HepG2 (cell line): Measurements from ENCODE around the gene KIFAP3. TPM values are rescaled to one million over a fixed set of nuclear protein-coding genes. Genes with fewer than 3 reads are reported as not detected.
"Not testable (repeated sequence)": the region's sequence is repeated elsewhere in the genome, so short reads cannot be mapped to it uniquely, and the experiment has no call there.

Experiments used
- ATAC-seq: fragments of 200-7000 bp; cut with Tn5 transposase; 3 replicates; pipeline ENCODE4 v1.9.1; 2020; ENCODE audit warnings: mild to moderate bottlenecking, moderate library complexity
- BruUV-seq: library from RNA; stranded (reverse); fragments of 400-500 nt; replicated peaks from 2 replicates; lab custom pipeline; 2021; lab: Mats Ljungman, UMichigan
- CTCF ChIA-PET: fragments of 300-600 bp; formaldehyde crosslinking; extraction: SDS; loops from one replicate; lab custom pipeline; 2021; ENCODE audit warnings: low total read pairs, inconsistent platforms, low intra/inter-chr PET ratio; lab: Yijun Ruan, JAX
- POLR2A ChIA-PET: fragments of 350-600 bp; sonication (Branson Sonifier 250); formaldehyde crosslinking; loops from one replicate; lab custom pipeline; 2020; ENCODE audit warnings: antibody characterized with exemption, inconsistent platforms; lab: Yijun Ruan, JAX
- DNase-seq: peaks from one replicate; pipeline ENCODE4 v3.0.0-alpha.2; 2015; ENCODE audit warnings: low spot score
- FAIRE-seq: peaks from 3 replicates; lab custom pipeline; 2011; peaks lifted over from hg19 to GRCh38; lab: Jason Lieb, UNC
- H2AFZ ChIP-seq: one replicate; pipeline ENCODE4 v1.6.1; 2011; ENCODE audit warnings: low read length, inconsistent platforms
- H3K27ac ChIP-seq: fragments of 300-600 bp; 3 replicates; pipeline ENCODE4 v1.8.0; 2011; ENCODE audit warnings: mixed run types, mild to moderate bottlenecking, mixed read lengths, low read length, inconsistent platforms; ENCODE audit not compliant: insufficient read depth; ENCODE audit errors: extremely low read length
- H3K27me3 ChIP-seq, 2 experiments: fragments of 200-600 bp in 1 of 2; 2 replicates in 1 of 2; 3 replicates in 1 of 2; pipeline versions ENCODE4 v1.6.0 to v1.8.0; 2011; ENCODE audit warnings: low read length in 2 of 2, mild to moderate bottlenecking in 2 of 2, moderate library complexity in 2 of 2, inconsistent platforms in 1 of 2; ENCODE audit not compliant: insufficient read depth in 2 of 2, control insufficient read depth in 1 of 2
- H3K36me3 ChIP-seq, 2 experiments: fragments of 200-600 bp in 1 of 2; replicated peaks in 1 of 2; 2 replicates in 1 of 2; 3 replicates in 1 of 2; pipeline versions ENCODE4 v1.5.1 to v1.8.0; 2011; ENCODE audit warnings: low read length in 2 of 2, inconsistent platforms in 1 of 2; ENCODE audit not compliant: insufficient read depth in 2 of 2, control insufficient read depth in 1 of 2
- H3K4me1 ChIP-seq: 2 replicates; pipeline ENCODE4 v1.5.1; 2012; ENCODE audit warnings: low read length, inconsistent platforms; ENCODE audit not compliant: insufficient read depth
- H3K4me2 ChIP-seq: 2 replicates; pipeline ENCODE4 v1.6.0; 2011; ENCODE audit warnings: low read depth, low read length, inconsistent platforms
- H3K4me3 ChIP-seq, 3 experiments: fragments of 200-600 bp in 1 of 3; sonication (generic), shearing (Covaris generic) in 1 of 3; replicated peaks in 1 of 3; 2 replicates each; pipeline ENCODE4 v1.5.1; 2011 to 2016; ENCODE audit warnings: low read length in 3 of 3, inconsistent platforms in 2 of 3, low read depth in 2 of 3, mild to moderate bottlenecking in 2 of 3, control low read depth in 1 of 3, mixed read lengths in 1 of 3; ENCODE audit not compliant: insufficient read depth in 1 of 3
- H3K79me2 ChIP-seq: one replicate; pipeline ENCODE4 v1.6.1; 2011; ENCODE audit warnings: low read length, inconsistent platforms; ENCODE audit not compliant: insufficient read depth
- H3K9ac ChIP-seq: 2 replicates; pipeline ENCODE4 v1.6.0; 2011; ENCODE audit warnings: mild to moderate bottlenecking, low read depth, low read length, inconsistent platforms; ENCODE audit not compliant: insufficient read depth
- H3K9me3 ChIP-seq: 2 replicates; pipeline ENCODE4 v1.5.1; 2012; ENCODE audit warnings: mild to moderate bottlenecking, low read length
- H4K20me1 ChIP-seq: 2 replicates; pipeline ENCODE4 v1.6.0; 2011; ENCODE audit warnings: inconsistent platforms, mild to moderate bottlenecking, low read length, moderate library complexity; ENCODE audit not compliant: insufficient read depth
- CEBPG ChIP-seq: IDR thresholded peaks from 2 replicates; pipeline ENCODE4 v1.6.1; 2016
- ELF4 ChIP-seq: sonication (generic); formaldehyde crosslinking; IDR thresholded peaks from 2 replicates; pipeline ENCODE4 v1.5.0; 2020; ENCODE audit warnings: missing genetic modification reagents, mild to moderate bottlenecking, moderate library complexity, borderline replicate concordance
- FOXP1 ChIP-seq, 2 experiments: fragments of 450-650 bp in 1 of 2; IDR thresholded peaks; 2 replicates each; pipeline ENCODE4 v1.6.1; 2017 to 2018; ENCODE audit warnings: antibody characterized with exemption in 1 of 2
- HNRNPLL ChIP-seq: fragments of 200-400 bp; formaldehyde crosslinking; IDR thresholded peaks from 2 replicates; pipeline ENCODE4 v1.6.1; 2017; ENCODE audit warnings: mild to moderate bottlenecking, low read depth, low read length; ENCODE audit not compliant: poor library complexity, severe bottlenecking
- HOXA7 ChIP-seq: sonication (generic); formaldehyde crosslinking; IDR thresholded peaks from 2 replicates; pipeline ENCODE4 v1.8.1; 2022; ENCODE audit warnings: mild to moderate bottlenecking, missing genetic modification reagents, moderate library complexity
- KDM5B ChIP-seq: sonication (generic); formaldehyde crosslinking; IDR thresholded peaks from 2 replicates; pipeline ENCODE4 v1.4.0; 2020; ENCODE audit warnings: missing genetic modification reagents, mild to moderate bottlenecking, borderline replicate concordance
- NFYB ChIP-seq: sonication (generic); formaldehyde crosslinking; IDR thresholded peaks from 2 replicates; pipeline ENCODE4 v1.4.0; 2020; ENCODE audit warnings: missing genetic modification reagents
- PAF1 ChIP-seq: IDR thresholded peaks from 2 replicates; pipeline ENCODE4 v1.6.1; 2016; ENCODE audit warnings: missing genetic modification reagents, missing compliant biosample characterization
- SIX1 ChIP-seq: sonication (generic); formaldehyde crosslinking; IDR thresholded peaks from 2 replicates; pipeline ENCODE4 v1.4.0; 2020; ENCODE audit warnings: missing genetic modification reagents, borderline replicate concordance
- THAP8 ChIP-seq: sonication (generic); formaldehyde crosslinking; IDR thresholded peaks from 2 replicates; pipeline ENCODE4 v1.5.1; 2020; ENCODE audit warnings: missing genetic modification reagents, mild to moderate bottlenecking, borderline replicate concordance
- ZNF557 ChIP-seq: sonication (generic); formaldehyde crosslinking; IDR thresholded peaks from 2 replicates; pipeline ENCODE4 v1.4.0; 2020; ENCODE audit warnings: missing genetic modification reagents
- ZNF564 ChIP-seq: sonication (generic); formaldehyde crosslinking; IDR thresholded peaks from 2 replicates; pipeline ENCODE4 v1.8.1; 2023; ENCODE audit warnings: mild to moderate bottlenecking, missing genetic modification reagents
- WGBS: methylation state at CpG from one replicate; pipeline ENCODE4 v1.1.6; 2017; ENCODE audit warnings: low lambda C conversion rate; 5-methylcytosine and 5-hydroxymethylcytosine counted together
- in situ Hi-C: cut with HindIII; loops from 2 replicates; pipeline ENCODE4 v1.10.0; 2017; ENCODE audit warnings: low pct_unique_long_range_greater_than_20kb; ENCODE audit not compliant: extremely low pct_ligation_motif_present
- intact Hi-C: fragments of 100-400 bp; cut with micrococcal nuclease; formaldehyde crosslinking; loops from one replicate; pipeline ENCODE4 v1.10.0; 2022; ENCODE audit not compliant: unreplicated experiment
- polyA plus RNA-seq, 8 experiments: library from polyadenylated mRNA; depleted of rRNA in 3 of 8; stranded (reverse) in 7 of 8; unstranded in 1 of 8; fragments of >200 nt; fragmentation: Illumina TruSeq in 4 of 8; extraction: Trizol in 4 of 8; gene quantifications; 2 replicates each; pipeline versions ENCODE4 v1.2.1 to v1.2.3, GENCODE V29; 2011 to 2016; ENCODE audit warnings: low read depth in 4 of 8, missing spikeins in 1 of 8, mixed read lengths in 1 of 8; ENCODE audit not compliant: insufficient read depth in 1 of 8
- total RNA-seq, 5 experiments: library from RNA; depleted of rRNA; stranded (reverse); fragments of >200 nt; fragmentation: Illumina TruSeq; extraction: Trizol; gene quantifications; 2 replicates each; pipeline ENCODE4 v1.2.3, GENCODE V29; 2016; ENCODE audit warnings: low read depth in 1 of 5
- TF ChIP-seq, protein P1 (sequence below): IDR thresholded peaks from 2 replicates; pipeline ENCODE4 v1.6.1; 2018; ENCODE audit warnings: missing genetic modification reagents, mild to moderate bottlenecking, missing compliant biosample characterization
- TF ChIP-seq, protein P2 (sequence below): sonication (generic); formaldehyde crosslinking; IDR thresholded peaks from 2 replicates; pipeline ENCODE4 v1.4.0; 2020; ENCODE audit warnings: missing genetic modification reagents
- TF ChIP-seq, protein P3 (sequence below): sonication (generic); formaldehyde crosslinking; IDR thresholded peaks from 2 replicates; pipeline ENCODE4 v1.4.0; 2020; ENCODE audit warnings: low read depth, mild to moderate bottlenecking, missing genetic modification reagents

KIFAP3 gene
- total and polyA plus RNA-seq, 2 of the 13 experiments (the other 11 are each of a cell fraction or from before 2014, with no cell fraction given): 3.4 to 10.0 TPM

- TF ChIP-seq NFYB: peak; percentile 51
- H3K27ac ChIP-seq, H3K36me3 ChIP-seq, H3K4me2 ChIP-seq, POLR2A ChIA-PET, FAIRE-seq, H3K9me3 ChIP-seq, H3K79me2 ChIP-seq, CTCF ChIA-PET, H3K4me3 ChIP-seq, DNase-seq, in situ Hi-C loops, H3K9ac ChIP-seq, H2AFZ ChIP-seq, H3K27me3 ChIP-seq, ATAC-seq, H4K20me1 ChIP-seq, BruUV-seq: not testable (repeated sequence)
- intact Hi-C loops: loop anchor here (5.0 kb wide), 1 partner anchor 150 kb away; no protein-coding TSS in a partner anchor
- peaks cover 15% of the 10 kb centered on the region for H3K4me1 ChIP-seq
- 0% methylated on average over 4 of the region's 5 CpGs for WGBS
These were observed 2.5 kb upstream of the KIFAP3 start for GRCh38 chr1:170076952-170077351.

DNA sequence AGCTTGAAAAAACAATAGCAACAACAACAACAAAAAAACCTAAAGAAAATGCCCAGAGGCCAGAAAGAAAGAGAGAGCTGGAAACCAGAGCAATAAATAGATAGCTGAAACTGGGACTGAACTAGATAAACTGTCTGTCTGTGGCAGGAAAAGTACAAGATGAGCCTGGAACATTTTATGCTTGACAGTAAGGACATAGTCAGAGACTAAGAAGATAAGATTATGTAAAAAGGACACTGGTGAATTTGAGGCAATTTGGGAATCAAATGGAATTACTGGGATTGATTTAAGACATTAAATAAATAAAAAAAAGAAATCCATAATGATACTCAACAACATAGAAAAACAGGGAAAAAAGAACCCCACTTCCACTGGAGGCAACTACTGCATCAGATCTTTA lies 1.7 kb upstream of the KIFAP3 start:
- Histone ChIP-seq H3K9ac (no peak overlapping the region), H3K79me2 (no peaks in the 10 kb centered on the region), H4K20me1 (no peaks in the 10 kb centered on the region), H3K27me3 (no peaks in the 10 kb centered on the region; a peak in 1 of 5 replicates), H3K9me3 (0 out of 2 replicates have a peak, but pooled peaks cover 4% of the 10 kb centered on the region), H3K4me1 (peaks cover 15% of the 10 kb centered on the region), H3K36me3 (no peaks in the 10 kb centered on the region), H3K4me2 (no peak overlapping the region), H3K27ac (no peak overlapping the region), H3K4me3 (no peak overlapping the region), H2AFZ (no peak overlapping the region)
- no TSS peak for BruUV-seq
- intact Hi-C loops: loop anchor here (5.0 kb wide), 1 partner anchor 149 kb away; no protein-coding TSS in a partner anchor
- DNase-seq: no peak
- ChIA-PET POLR2A (no interaction called here), CTCF (no interaction called here)
- FAIRE-seq: no peak
- ATAC-seq: no peak
- in situ Hi-C loops: no loop called here
- TF ChIP-seq, protein P1, sequence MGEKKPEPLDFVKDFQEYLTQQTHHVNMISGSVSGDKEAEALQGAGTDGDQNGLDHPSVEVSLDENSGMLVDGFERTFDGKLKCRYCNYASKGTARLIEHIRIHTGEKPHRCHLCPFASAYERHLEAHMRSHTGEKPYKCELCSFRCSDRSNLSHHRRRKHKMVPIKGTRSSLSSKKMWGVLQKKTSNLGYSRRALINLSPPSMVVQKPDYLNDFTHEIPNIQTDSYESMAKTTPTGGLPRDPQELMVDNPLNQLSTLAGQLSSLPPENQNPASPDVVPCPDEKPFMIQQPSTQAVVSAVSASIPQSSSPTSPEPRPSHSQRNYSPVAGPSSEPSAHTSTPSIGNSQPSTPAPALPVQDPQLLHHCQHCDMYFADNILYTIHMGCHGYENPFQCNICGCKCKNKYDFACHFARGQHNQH (CRISPR knock-in tag): no peak
- TF ChIP-seq ZNF564 (CRISPR knock-in tag) (no peak), THAP8 (CRISPR knock-in tag) (no peak), ZNF557 (CRISPR knock-in tag) (no peak), CEBPG (CRISPR knock-in tag) (no peak), FOXP1 (IDR thresholded peaks at IDR 0.05) (no peak), FOXP1 (CRISPR knock-in tag; IDR thresholded peaks at IDR 0.05) (no peak), PAF1 (CRISPR knock-in tag) (no peak), HNRNPLL (no peak), ELF4 (CRISPR knock-in tag) (no peak), SIX1 (CRISPR knock-in tag) (no peak), KDM5B (CRISPR knock-in tag) (no peak), HOXA7 (CRISPR knock-in tag) (no peak)
- TF ChIP-seq, protein P2, sequence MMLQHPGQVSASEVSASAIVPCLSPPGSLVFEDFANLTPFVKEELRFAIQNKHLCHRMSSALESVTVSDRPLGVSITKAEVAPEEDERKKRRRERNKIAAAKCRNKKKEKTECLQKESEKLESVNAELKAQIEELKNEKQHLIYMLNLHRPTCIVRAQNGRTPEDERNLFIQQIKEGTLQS (CRISPR knock-in tag): no peak
- TF ChIP-seq, protein P3, sequence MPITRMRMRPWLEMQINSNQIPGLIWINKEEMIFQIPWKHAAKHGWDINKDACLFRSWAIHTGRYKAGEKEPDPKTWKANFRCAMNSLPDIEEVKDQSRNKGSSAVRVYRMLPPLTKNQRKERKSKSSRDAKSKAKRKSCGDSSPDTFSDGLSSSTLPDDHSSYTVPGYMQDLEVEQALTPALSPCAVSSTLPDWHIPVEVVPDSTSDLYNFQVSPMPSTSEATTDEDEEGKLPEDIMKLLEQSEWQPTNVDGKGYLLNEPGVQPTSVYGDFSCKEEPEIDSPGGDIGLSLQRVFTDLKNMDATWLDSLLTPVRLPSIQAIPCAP (CRISPR knock-in tag): no peak
